ENCODE results near the gene CTBP1.

GRCh38 chr4:1269209-1269608 lies 20.3 kb upstream of the CTBP1 start:
- TF ChIP-seq POLR2A (IDR thresholded peaks at IDR 0.05; ENCODE audit: low read depth, low read length) = no peak
- TF ChIP-seq TAF1 (IDR thresholded peaks at IDR 0.05; ENCODE audit: low read depth, low read length) = no peak

All from GM12891 (cell line).